RPMI7951 (cell line): Measurements from ENCODE around the gene TNFRSF12A. TPM values are rescaled to one million over a fixed set of nuclear protein-coding genes. Genes with fewer than 3 reads are reported as not detected.
"Not testable (repeated sequence)": the region's sequence is repeated elsewhere in the genome, so short reads cannot be mapped to it uniquely, and the experiment has no call there.

ENCODE experiments used
- DNase-seq: peaks from one replicate; pipeline ENCODE4 v3.0.0-alpha.2; 2012; ENCODE audit warnings: low read depth
- total RNA-seq: library from RNA; depleted of rRNA; stranded (reverse); fragments of >200 nt; shearing (Covaris generic); gene quantifications from 2 replicates; pipeline ENCODE4 v1.2.3, GENCODE V29; 2014

Gene TNFRSF12A
- total RNA-seq, 1 experiment from 2014 or later: 184 TPM

DNA sequence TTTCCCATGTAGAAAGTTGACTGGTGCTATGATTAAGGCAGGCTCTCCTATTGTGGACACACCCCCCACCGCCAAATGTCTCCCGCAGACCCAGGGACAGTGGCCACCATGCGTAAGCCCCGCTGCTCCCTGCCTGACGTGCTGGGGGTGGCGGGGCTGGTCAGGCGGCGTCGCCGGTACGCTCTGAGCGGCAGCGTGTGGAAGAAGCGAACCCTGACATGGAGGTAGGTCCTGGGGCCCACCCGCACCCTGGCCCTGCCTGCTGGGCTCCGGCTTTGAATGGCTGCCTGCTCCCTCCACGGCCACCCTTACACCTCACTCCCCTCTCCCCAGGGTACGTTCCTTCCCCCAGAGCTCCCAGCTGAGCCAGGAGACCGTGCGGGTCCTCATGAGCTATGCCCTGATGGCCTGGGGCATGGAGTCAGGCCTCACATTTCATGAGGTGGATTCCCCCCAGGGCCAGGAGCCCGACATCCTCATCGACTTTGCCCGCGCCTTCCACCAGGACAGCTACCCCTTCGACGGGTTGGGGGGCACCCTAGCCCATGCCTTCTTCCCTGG is 29.8 kb downstream of the TNFRSF12A start:
- DNase-seq: no peak

GRCh38 chr16:3050487-3050886 is 30.3 kb downstream of the TNFRSF12A start:
- DNase-seq: no peak

DNA sequence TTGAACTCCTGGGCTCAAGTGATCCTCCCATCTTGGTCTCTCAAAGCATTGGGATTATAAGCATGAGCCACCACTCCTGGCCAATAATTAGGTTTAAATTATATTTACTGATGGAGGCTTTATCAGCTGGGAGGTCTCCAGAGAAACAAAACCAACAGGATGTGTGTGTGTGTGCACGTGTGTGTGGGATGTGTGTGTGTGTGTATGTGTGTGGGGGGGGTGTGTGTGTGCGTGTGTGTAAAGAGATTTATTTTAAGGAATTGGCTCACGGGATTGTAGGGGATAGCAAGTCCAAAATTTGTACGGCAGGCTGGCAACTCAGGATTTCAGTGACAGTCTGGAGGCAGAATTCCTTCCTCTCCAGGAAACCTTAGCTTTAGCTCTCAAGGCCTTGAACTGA is 30.8 kb downstream of the TNFRSF12A start:
- DNase-seq: no peak

DNA sequence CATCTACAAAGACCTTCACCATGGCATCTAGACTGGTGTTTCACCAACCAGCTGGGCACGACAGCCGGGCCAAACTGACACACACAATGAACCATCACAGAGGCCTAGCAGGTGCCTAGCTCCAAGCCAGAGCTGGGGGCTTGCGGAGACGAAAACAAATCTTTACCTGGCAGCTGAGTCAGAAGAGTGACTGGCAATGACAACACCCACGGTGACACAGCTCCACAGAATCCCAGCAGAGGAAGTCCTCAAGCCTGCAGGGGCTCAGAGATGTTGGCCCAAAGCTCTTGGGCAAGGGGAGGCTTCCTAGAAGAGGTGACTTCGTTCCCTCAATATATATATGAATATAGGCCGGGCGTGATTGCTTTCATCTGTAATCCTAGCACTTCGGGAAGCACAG is 31.3 kb downstream of the TNFRSF12A start:
- no peak for DNase-seq

DNA sequence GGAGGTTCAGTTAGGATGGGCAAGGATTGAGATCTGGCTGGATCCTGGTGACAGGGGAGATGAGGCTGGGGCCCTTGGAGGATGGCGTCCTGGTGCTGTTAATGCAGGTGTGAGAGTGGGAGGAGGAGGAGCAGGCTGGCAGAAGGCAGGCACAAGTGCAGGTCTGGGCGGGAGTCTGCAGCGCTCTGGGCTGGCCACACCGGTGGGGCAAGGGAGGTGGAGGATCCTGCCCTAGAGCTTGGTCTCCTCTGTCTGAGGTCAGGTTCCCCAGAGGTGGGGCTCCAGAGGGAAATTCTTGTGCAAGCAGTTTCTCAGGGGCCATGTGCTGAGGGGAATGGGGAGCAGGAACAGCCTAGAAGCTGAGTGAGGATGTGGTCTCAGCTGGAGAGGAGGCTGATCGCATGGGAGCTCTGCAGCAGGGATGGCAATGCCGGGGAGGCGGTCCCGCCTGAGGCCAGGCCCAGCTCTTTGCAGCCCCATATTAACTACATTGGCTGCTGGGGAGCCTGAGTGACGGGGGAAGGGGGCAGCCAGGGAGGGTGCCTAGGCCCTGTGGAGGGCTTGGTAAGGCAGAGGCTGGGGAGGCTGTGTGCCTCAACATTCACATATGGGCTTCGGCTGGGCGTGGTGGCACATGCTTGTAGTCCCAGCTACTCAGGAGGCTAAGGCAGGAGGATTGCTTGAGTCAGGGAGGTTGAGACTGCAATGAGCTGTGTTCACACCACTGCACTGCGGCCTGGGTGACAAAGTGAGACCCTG is 32.6 kb downstream of the TNFRSF12A start:
- not testable (repeated sequence) for DNase-seq

DNA sequence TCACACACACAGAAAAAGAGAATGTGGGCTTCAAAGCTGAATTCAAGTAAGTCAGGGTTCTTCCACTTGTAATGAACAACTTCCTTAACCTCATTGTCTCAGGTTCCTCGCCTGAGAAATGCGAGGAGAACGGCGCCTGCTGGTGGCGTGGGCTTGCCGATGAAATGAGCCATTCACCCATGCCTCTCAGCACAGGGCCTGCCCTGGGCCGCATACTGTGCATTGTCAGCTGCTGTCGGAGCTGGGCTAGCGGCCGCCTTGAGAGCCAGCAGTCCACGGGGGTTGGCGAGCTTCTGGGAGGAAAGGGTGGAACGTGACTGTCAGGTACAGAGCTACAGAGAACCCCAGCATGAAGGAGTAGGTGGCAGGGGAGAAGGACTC is 33.2 kb downstream of the TNFRSF12A start:
- not testable (repeated sequence) for DNase-seq

- DNase-seq: no peak
Measured at GRCh38 chr16:3054965-3055733, 35.0 kb downstream of the TNFRSF12A start.

GRCh38 chr16:3055734-3056115 is 35.6 kb downstream of the TNFRSF12A start:
- DNase-seq: not testable (repeated sequence)

DNA sequence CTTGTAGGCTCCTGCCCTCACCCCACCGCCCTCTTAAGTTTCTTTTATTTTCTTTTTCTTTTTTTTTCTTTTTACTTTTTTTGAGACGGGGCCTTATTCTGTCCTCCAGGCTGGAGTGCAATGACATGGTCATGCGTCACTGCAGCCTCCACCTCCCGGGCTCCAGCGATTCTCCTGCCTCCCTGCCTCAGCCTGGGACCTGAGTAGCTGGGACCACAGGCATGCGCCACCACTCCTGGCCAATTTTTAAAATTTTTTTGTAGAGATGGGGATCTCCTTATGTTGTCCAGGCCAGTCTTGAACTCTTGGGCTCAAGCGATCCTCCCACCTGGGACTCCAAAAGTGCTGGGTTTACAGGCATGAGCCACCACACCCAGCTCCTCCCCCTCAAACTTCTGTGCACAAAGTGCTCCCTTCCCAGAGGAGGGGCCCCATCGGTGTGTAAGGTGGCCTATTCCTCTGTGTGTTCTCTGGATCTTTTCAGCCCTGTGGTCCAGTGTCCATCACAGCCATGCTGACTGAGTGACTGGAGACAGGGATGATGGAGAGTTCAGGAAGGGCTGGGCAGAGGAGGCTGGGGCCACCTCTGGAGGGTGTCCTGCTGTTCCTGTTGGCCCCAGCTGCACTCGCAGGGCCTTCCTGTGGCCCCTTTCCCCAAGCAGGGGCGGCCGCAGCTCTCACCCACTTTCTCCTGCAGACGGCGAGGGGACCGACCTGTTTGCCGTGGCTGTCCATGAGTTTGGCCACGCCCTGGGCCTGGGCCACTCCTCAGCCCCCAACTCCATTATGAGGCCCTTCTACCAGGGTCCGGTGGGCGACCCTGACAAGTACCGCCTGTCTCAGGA is 36.4 kb downstream of the TNFRSF12A start:
- no peak for DNase-seq

GRCh38 chr16:3057181-3058138 is 37.3 kb downstream of the TNFRSF12A start:
- DNase-seq: no peak

- DNase-seq: no peak
Measured at GRCh38 chr16:3058139-3059030, 38.2 kb downstream of the TNFRSF12A start.

DNA sequence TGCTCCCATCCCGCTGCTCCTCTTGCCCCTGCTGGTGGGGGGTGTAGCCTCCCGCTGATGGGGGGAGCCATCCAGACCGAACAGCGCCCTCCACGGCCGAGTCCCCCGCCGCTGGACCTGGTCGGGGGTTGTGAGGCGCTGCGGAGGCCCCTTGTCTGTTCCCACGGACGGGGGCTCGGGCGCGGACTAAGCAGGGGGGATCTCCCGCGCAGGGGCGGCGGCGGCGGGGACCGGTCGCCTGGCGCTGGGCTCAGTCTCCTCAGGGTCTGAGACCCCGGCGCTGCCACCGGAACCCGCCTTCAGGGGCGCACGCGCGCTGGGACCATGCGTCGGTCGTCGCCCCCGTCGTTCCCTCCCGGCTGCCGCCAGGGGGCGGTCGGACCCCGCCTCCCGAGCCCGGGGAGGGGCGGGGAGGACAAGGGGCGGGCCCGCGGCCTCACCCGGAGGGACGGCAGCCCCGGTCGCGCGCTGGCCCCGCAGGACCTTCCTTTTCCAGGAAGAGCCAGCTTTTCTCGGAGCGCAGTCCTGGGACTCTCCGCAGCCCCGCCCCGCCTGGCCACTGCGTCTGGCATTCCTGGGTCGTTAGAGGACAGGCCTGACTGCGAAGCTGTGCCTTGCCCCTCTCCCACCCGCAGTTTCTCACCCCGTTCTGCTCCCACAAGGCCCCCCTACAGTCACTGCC is 39.0 kb downstream of the TNFRSF12A start:
- peak; percentile 87 for DNase-seq

- DNase-seq: no peak
Measured at GRCh38 chr16:3059723-3060242, 39.6 kb downstream of the TNFRSF12A start.

GRCh38 chr16:3060339-3061127 is 40.4 kb downstream of the TNFRSF12A start:
- no peak for DNase-seq

GRCh38 chr16:3062553-3062952 is 42.4 kb downstream of the TNFRSF12A start:
- DNase-seq: no peak

GRCh38 chr16:3063625-3064386 is 43.6 kb downstream of the TNFRSF12A start:
- no peak for DNase-seq

DNA sequence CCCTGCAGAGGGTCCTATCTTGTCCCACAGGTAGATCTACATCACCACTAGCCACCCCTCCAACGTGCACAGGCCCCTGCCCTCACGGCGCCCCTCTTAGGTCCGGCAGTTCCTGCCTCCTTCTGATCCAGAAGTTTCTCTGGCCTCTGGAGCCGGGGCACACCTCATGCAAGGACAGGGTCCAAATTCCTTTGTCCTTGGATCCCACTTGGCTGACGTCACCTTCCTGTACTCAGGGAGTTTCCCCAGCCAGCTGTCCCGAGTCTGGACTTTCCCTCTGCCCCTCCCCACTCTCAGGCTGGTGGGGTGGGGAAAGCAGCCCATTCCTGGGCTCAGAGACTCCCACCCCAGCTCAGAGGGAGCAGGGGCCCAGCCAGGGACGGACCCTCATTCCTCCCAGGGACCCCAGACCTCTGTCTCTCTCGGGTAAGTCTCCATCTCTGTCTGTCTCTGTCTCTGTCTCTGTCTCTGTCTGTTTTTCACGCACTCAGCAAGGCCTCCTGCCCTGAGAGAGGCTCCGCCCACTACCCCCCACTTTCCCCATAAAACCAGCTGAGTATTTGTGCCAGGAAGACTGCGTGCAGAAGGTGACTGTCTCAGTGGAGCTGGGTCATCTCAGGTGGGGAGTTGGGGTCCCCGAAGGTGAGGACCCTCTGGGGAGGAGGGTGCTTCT is 45.0 kb downstream of the TNFRSF12A start, which contains the start of gene IL32:
IL32 (plus strand) TSS at position 572 of the 673 bp plus-strand sequence. CDS start 172 bp downstream, outside the sequence.
- peak; percentile 73 for DNase-seq
